Rectal smooth muscle tissue (tissue), 1 donor: ENCODE results near the gene GPR3.

ENCODE experiments used
- H3K27ac ChIP-seq: one replicate; pipeline ENCODE4 v1.7.0; 2013; ENCODE audit warnings: low read depth, low read length, inconsistent platforms
- H3K27me3 ChIP-seq: one replicate; pipeline ENCODE4 v1.7.0; 2013; ENCODE audit warnings: low read length; ENCODE audit not compliant: control insufficient read depth, insufficient read depth
- H3K36me3 ChIP-seq: one replicate; pipeline ENCODE4 v1.7.0; 2013; ENCODE audit warnings: low read length; ENCODE audit not compliant: control insufficient read depth, insufficient read depth
- H3K4me1 ChIP-seq: one replicate; pipeline ENCODE4 v1.7.0; 2013; ENCODE audit warnings: low read length; ENCODE audit not compliant: control insufficient read depth, insufficient read depth
- H3K4me3 ChIP-seq: one replicate; pipeline ENCODE4 v1.7.0; 2013; ENCODE audit warnings: low read length
- H3K9ac ChIP-seq: one replicate; pipeline ENCODE4 v1.7.0; 2013; ENCODE audit warnings: low read length

GPR3 gene

GRCh38 chr1:27435566-27436203 lies 43.3 kb downstream of the GPR3 start:
- Histone ChIP-seq H3K36me3 (no peaks in the 10 kb centered on the region), H3K27ac (no peak overlapping the region), H3K4me1 (peaks cover 31% of the 10 kb centered on the region), H3K9ac (no peak overlapping the region), H3K4me3 (no peak overlapping the region), H3K27me3 (no peaks in the 10 kb centered on the region)

- Histone ChIP-seq H3K36me3 (no peaks in the 10 kb centered on the region), H3K9ac (no peak overlapping the region), H3K4me3 (peak overlapping the region; percentile 37), H3K27ac (peak overlapping the region; percentile 34), H3K4me1 (peaks cover 25% of the 10 kb centered on the region), H3K27me3 (no peaks in the 10 kb centered on the region)
These were observed 44.1 kb downstream of the GPR3 start for GRCh38 chr1:27436204-27437159.

- Histone ChIP-seq H3K36me3 (no peaks in the 10 kb centered on the region), H3K9ac (no peak overlapping the region), H3K27ac (no peak overlapping the region), H3K4me3 (no peak overlapping the region), H3K27me3 (no peaks in the 10 kb centered on the region), H3K4me1 (peaks cover 20% of the 10 kb centered on the region)
These were observed 46.2 kb downstream of the GPR3 start for GRCh38 chr1:27438621-27439061.

GRCh38 chr1:27439150-27439549 lies 46.7 kb downstream of the GPR3 start:
- Histone ChIP-seq H3K4me1 (peaks cover 20% of the 10 kb centered on the region), H3K36me3 (no peaks in the 10 kb centered on the region), H3K27me3 (no peaks in the 10 kb centered on the region), H3K9ac (no peak overlapping the region), H3K4me3 (no peak overlapping the region), H3K27ac (no peak overlapping the region)

- peaks cover 5% of the 10 kb centered on the region for H3K36me3 ChIP-seq
- no peak overlapping the region for H3K27ac ChIP-seq
- no peaks in the 10 kb centered on the region for H3K27me3 ChIP-seq
- H3K4me3 ChIP-seq, result no peak overlapping the region
- H3K9ac ChIP-seq, result no peak overlapping the region
- peaks cover 18% of the 10 kb centered on the region for H3K4me1 ChIP-seq
These were observed 52.2 kb downstream of the GPR3 start for GRCh38 chr1:27444632-27445031.
